ENCODE results near the gene MIOX. TPM values are rescaled to one million over a fixed set of nuclear protein-coding genes. Genes with fewer than 3 reads are reported as not detected.

Gene MIOX
- total RNA-seq, 1 donor from 2014 or later: 0.98 TPM

DNA sequence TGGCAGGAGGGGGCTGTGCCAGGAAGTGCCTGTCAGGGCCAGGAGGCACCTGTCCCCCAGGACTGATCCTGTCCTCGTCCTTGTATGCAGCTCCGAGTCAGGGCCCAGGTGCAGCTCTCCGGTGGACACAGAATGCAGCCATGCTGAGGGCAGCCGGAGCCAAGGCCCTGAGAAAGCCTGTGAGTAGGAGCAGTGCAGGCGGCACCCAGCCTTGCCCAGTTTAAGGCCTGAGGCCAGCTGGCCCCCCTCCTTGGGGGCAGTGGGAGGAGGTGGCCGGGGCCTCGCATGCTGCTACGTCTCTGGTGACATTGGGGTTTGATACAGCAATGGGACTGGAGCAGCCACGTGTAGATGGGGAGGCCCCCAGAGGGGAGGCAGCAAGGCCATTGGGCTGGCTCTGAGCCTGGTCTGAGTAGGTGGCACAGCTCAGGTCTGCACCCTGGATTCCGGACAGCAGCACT, 46.8 kb upstream of the MIOX start:
- no peaks in the 10 kb centered on the region for H3K4me1 Mint-ChIP-seq (ENCODE audit: low read depth)
- peaks cover 5% of the 10 kb centered on the region for H3K36me3 Mint-ChIP-seq (ENCODE audit: insufficient read depth)
- TF ChIP-seq, protein P1, sequence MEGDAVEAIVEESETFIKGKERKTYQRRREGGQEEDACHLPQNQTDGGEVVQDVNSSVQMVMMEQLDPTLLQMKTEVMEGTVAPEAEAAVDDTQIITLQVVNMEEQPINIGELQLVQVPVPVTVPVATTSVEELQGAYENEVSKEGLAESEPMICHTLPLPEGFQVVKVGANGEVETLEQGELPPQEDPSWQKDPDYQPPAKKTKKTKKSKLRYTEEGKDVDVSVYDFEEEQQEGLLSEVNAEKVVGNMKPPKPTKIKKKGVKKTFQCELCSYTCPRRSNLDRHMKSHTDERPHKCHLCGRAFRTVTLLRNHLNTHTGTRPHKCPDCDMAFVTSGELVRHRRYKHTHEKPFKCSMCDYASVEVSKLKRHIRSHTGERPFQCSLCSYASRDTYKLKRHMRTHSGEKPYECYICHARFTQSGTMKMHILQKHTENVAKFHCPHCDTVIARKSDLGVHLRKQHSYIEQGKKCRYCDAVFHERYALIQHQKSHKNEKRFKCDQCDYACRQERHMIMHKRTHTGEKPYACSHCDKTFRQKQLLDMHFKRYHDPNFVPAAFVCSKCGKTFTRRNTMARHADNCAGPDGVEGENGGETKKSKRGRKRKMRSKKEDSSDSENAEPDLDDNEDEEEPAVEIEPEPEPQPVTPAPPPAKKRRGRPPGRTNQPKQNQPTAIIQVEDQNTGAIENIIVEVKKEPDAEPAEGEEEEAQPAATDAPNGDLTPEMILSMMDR (IDR thresholded peaks at IDR 0.05; ENCODE audit: unreplicated experiment): no peak
- no peak overlapping the region for H3K4me3 Mint-ChIP-seq (ENCODE audit: low read depth)
- no peak overlapping the region for H3K27ac Mint-ChIP-seq
- no peak for DNase-seq (ENCODE audit: low spot score, unreplicated experiment)
- no peaks in the 10 kb centered on the region for H3K9me3 Mint-ChIP-seq (ENCODE audit: low read depth)
- H3K27me3 Mint-ChIP-seq: no peaks in the 10 kb centered on the region

- Mint-ChIP-seq H3K36me3 (ENCODE audit: insufficient read depth) (peaks cover 1% of the 10 kb centered on the region), H3K4me1 (ENCODE audit: low read depth) (no peaks in the 10 kb centered on the region), H3K4me3 (ENCODE audit: low read depth) (no peak overlapping the region), H3K9me3 (ENCODE audit: low read depth) (no peaks in the 10 kb centered on the region), H3K27me3 (no peaks in the 10 kb centered on the region), H3K27ac (no peak overlapping the region)
- no peak for DNase-seq (ENCODE audit: low spot score, unreplicated experiment)
- TF ChIP-seq, protein P1 (IDR thresholded peaks at IDR 0.05; ENCODE audit: unreplicated experiment): no peak
These were observed 46.0 kb upstream of the MIOX start for GRCh38 chr22:50440544-50441249.

DNA sequence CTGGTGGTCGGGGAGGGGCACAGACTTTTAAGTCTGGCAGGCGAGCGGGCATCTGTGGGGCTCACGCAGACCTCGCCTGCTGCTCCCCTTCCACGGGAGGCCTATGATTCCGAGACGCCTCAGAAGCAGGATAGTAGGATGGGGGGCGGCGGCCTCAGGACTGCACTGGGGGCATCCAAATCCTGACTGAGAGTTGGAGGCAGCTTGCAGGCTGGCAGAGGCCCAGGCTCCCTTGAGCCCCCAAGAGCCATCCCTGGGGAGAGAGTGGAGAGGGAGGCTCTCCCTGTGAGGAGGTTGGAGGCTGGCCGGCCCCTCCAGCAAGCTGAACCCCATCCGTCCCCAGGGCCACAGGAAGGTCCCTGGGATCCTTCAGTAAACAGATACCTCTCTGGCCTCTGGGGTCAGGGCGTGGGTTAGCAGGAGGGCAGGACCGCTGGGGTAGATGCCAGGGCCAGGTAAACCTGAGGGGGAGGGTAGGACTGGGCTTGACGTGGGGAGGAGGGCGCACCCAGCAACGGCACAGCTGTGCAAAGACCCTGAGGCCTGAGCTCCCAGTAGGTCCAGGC, 45.1 kb upstream of the MIOX start:
- no peak overlapping the region for H3K4me3 Mint-ChIP-seq (ENCODE audit: low read depth)
- DNase-seq (ENCODE audit: low spot score, unreplicated experiment): no peak
- H3K36me3 Mint-ChIP-seq (ENCODE audit: insufficient read depth): peaks cover 1% of the 10 kb centered on the region
- no peaks in the 10 kb centered on the region for H3K27me3 Mint-ChIP-seq
- H3K27ac Mint-ChIP-seq: no peak overlapping the region
- H3K4me1 Mint-ChIP-seq (ENCODE audit: low read depth): no peaks in the 10 kb centered on the region
- TF ChIP-seq, protein P1 (IDR thresholded peaks at IDR 0.05; ENCODE audit: unreplicated experiment): no peak
- H3K9me3 Mint-ChIP-seq (ENCODE audit: low read depth): no peaks in the 10 kb centered on the region

- Mint-ChIP-seq H3K9me3 (ENCODE audit: low read depth) (no peaks in the 10 kb centered on the region), H3K36me3 (ENCODE audit: insufficient read depth) (peaks cover 1% of the 10 kb centered on the region), H3K27ac (peak overlapping the region; percentile 34), H3K4me1 (ENCODE audit: low read depth) (no peaks in the 10 kb centered on the region), H3K4me3 (ENCODE audit: low read depth) (no peak overlapping the region), H3K27me3 (no peaks in the 10 kb centered on the region)
- no peak for DNase-seq (ENCODE audit: low spot score, unreplicated experiment)
- TF ChIP-seq, protein P1 (IDR thresholded peaks at IDR 0.05; ENCODE audit: unreplicated experiment): no peak
These were observed 43.5 kb upstream of the MIOX start for GRCh38 chr22:50443197-50443596.

GRCh38 chr22:50443801-50444625, 42.6 kb upstream of the MIOX start:
- Mint-ChIP-seq H3K9me3 (ENCODE audit: low read depth) (no peaks in the 10 kb centered on the region), H3K27me3 (no peaks in the 10 kb centered on the region), H3K4me1 (ENCODE audit: low read depth) (no peaks in the 10 kb centered on the region), H3K4me3 (ENCODE audit: low read depth) (no peak overlapping the region), H3K27ac (no peak overlapping the region), H3K36me3 (ENCODE audit: insufficient read depth) (peaks cover 7% of the 10 kb centered on the region)
- TF ChIP-seq, protein P1 (IDR thresholded peaks at IDR 0.05; ENCODE audit: unreplicated experiment): no peak
- DNase-seq (ENCODE audit: low spot score, unreplicated experiment): no peak
